ENCODE measurements around the gene PTPRG. TPM values are rescaled to one million over a fixed set of nuclear protein-coding genes. Genes with fewer than 3 reads are reported as not detected.
"Not testable (repeated sequence)": the region's sequence is repeated elsewhere in the genome, so short reads cannot be mapped to it uniquely, and the experiment has no call there.

PTPRG gene
- total RNA-seq, 1 donor from 2014 or later = 44.3 TPM

DNA sequence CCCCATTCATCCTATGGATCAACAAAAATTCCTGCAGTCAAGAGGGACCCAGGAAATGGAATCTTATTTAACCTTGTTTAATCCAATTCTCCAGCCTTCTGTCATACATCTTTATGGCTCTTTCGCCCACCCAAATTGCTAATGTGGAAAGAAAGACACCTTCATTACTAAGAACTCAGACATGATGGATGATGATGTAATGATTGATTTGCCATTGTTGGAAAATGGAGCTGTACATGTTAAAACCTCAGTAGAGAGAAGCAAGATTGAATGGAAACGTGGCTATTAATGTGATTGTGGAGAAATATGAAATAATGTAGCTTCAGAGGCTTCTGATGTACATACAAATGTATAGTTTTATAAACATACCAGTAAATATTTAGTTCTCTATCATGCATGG lies 15.7 kb upstream of the PTPRG start:
- DNase-seq (ENCODE audit: low spot score, unreplicated experiment) = no peak
- no peak overlapping the region for H3K27ac Mint-ChIP-seq
- TF ChIP-seq, protein P1, sequence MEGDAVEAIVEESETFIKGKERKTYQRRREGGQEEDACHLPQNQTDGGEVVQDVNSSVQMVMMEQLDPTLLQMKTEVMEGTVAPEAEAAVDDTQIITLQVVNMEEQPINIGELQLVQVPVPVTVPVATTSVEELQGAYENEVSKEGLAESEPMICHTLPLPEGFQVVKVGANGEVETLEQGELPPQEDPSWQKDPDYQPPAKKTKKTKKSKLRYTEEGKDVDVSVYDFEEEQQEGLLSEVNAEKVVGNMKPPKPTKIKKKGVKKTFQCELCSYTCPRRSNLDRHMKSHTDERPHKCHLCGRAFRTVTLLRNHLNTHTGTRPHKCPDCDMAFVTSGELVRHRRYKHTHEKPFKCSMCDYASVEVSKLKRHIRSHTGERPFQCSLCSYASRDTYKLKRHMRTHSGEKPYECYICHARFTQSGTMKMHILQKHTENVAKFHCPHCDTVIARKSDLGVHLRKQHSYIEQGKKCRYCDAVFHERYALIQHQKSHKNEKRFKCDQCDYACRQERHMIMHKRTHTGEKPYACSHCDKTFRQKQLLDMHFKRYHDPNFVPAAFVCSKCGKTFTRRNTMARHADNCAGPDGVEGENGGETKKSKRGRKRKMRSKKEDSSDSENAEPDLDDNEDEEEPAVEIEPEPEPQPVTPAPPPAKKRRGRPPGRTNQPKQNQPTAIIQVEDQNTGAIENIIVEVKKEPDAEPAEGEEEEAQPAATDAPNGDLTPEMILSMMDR (IDR thresholded peaks at IDR 0.05; ENCODE audit: unreplicated experiment) = no peak
- H3K36me3 Mint-ChIP-seq (ENCODE audit: insufficient read depth) = no peaks in the 10 kb centered on the region
- no peak overlapping the region for H3K4me3 Mint-ChIP-seq (ENCODE audit: low read depth)
- peaks cover 1% of the 10 kb centered on the region for H3K4me1 Mint-ChIP-seq (ENCODE audit: low read depth)
- no peaks in the 10 kb centered on the region for H3K9me3 Mint-ChIP-seq (ENCODE audit: low read depth)
- H3K27me3 Mint-ChIP-seq = no peaks in the 10 kb centered on the region

DNA sequence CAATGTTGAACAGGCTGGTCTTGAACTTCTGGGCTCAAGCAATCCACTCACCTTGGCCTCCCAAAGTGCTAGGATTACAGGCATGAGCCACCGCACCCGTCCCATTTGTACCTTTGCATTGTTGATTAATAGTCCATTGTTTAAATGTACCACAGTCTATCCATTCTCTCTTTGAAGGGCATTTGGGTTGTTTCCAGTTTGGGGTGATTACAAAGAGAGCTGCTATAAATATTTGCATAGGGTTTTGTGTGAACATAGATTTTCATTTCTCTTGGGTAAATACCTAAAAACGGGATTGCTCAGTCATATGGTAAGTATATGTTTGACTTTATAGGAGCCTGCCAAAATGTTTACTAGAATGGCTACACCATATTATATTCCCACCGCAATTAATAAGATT lies 13.7 kb upstream of the PTPRG start:
- Mint-ChIP-seq H3K36me3 (ENCODE audit: insufficient read depth) (peaks cover 1% of the 10 kb centered on the region), H3K4me3 (ENCODE audit: low read depth) (no peak overlapping the region), H3K9me3 (ENCODE audit: low read depth) (peaks cover 5% of the 10 kb centered on the region), H3K27me3 (no peaks in the 10 kb centered on the region), H3K4me1 (ENCODE audit: low read depth) (peaks cover 1% of the 10 kb centered on the region), H3K27ac (no peak overlapping the region)
- TF ChIP-seq, protein P1 (IDR thresholded peaks at IDR 0.05; ENCODE audit: unreplicated experiment) = no peak
- no peak for DNase-seq (ENCODE audit: low spot score, unreplicated experiment)

DNA sequence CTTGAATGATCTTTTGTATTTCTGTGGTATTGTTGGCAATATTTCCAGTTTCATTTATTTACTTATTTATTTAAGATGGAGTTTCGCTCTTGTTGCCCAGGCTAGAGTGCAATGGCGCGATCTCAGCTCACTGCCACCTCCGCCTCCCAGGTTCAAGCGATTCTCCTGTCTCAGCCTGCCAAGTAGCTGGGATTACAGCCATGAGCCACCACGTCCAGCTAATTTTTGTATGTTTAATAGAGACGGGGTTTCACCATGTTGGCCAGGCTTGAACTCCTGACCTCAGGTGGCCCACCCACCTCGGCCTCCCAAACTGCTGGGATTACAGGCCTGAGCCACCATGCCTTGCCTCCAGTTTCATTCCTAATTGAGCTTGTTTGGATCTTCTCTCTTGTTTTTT lies 8.7 kb upstream of the PTPRG start:
- H3K27ac Mint-ChIP-seq; H3K4me3 Mint-ChIP-seq (ENCODE audit: low read depth); H3K36me3 Mint-ChIP-seq (ENCODE audit: insufficient read depth); H3K9me3 Mint-ChIP-seq (ENCODE audit: low read depth); DNase-seq (ENCODE audit: low spot score, unreplicated experiment); H3K27me3 Mint-ChIP-seq; H3K4me1 Mint-ChIP-seq (ENCODE audit: low read depth): not testable (repeated sequence)

DNA sequence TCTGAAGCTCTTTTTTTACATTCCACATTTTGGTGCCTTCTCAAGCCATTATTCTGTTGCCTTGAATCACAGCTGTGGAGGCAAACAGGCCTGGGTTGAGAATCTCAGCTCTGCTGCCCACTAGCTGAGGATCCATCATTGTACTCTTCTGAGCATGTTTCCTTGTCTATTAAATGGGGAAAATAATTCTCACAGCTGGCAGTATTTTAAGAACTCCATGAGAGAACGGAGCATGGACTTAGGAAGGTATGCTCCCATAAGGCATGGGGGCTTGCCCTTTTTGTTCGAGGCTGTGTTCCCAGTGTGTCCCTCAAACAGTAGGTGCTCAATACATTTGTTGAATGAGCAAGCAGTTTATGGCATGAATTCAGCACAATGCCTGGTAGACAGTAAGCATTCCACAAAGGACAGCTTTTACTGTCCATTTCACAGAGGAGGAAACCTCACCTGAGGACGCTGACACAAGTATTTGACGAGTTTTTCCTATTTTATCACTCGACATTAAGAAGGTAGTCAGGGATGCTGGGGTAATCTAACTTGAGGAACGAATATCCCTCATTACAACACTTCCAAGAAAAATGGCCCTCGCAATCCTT lies 2.1 kb upstream of the PTPRG start:
- H3K27ac Mint-ChIP-seq = peak overlapping the region; percentile 49
- peaks cover 7% of the 10 kb centered on the region for H3K4me1 Mint-ChIP-seq (ENCODE audit: low read depth)
- DNase-seq (ENCODE audit: low spot score, unreplicated experiment) = no peak
- H3K27me3 Mint-ChIP-seq = peaks cover 5% of the 10 kb centered on the region
- H3K4me3 Mint-ChIP-seq (ENCODE audit: low read depth) = peak overlapping the region; percentile 96
- H3K36me3 Mint-ChIP-seq (ENCODE audit: insufficient read depth) = no peaks in the 10 kb centered on the region
- TF ChIP-seq, protein P1 (IDR thresholded peaks at IDR 0.05; ENCODE audit: unreplicated experiment) = no peak
- H3K9me3 Mint-ChIP-seq (ENCODE audit: low read depth) = peaks cover 3% of the 10 kb centered on the region

DNA sequence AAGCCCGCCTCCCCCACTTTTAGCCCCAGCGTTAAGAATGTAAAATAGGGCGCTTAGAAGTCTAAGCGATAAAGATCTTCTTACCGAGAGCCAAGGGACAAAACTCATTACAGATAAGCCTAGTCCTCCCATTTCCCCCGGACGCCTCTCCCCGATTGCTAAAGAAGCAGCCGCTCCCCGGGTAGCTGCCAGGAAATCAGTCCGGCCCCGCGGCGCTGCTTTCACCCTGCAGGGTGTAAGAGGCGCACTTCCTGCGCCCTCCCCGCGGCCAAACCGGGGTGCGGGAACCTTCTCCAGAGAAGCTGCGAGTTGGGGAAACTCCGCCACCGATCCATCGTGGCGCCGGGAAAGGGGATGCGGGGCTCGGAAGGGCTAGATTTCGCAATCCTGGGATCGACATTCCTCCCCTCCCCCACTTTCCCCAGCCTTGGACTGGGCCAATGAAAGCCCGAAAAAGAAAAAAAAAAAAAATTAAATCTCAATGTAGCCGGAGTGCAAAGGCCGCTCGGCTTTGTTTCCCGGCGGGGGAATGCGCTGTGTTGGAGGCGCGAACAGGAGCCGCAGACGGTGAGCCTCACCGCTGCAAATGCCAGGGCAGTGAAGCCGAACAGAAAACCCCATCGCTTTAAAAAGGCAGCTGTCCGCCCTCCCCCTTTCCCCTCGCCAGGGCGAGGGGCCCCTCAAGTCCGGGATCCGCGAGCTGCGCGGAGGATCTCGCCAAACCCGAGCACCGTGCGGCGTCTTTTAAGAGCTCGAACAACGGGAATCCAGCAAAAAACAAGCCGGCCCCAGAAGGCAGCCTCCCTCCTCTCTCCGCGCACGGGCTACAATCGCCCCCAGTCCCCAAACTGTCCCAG lies 626 bp upstream of the PTPRG start:
- Mint-ChIP-seq H3K4me1 (ENCODE audit: low read depth) (peaks cover 11% of the 10 kb centered on the region), H3K4me3 (ENCODE audit: low read depth) (peak overlapping the region; percentile 96), H3K9me3 (ENCODE audit: low read depth) (peaks cover 3% of the 10 kb centered on the region), H3K27ac (peak overlapping the region; percentile 98), H3K36me3 (ENCODE audit: insufficient read depth) (no peaks in the 10 kb centered on the region), H3K27me3 (peaks cover 7% of the 10 kb centered on the region)
- DNase-seq (ENCODE audit: low spot score, unreplicated experiment) = peak; percentile 65
- TF ChIP-seq, protein P1 (IDR thresholded peaks at IDR 0.05; ENCODE audit: unreplicated experiment) = peak; percentile 18
